DND-41 (cell line): ENCODE results near the gene GPATCH8.

ENCODE experiments used
- EZH2 ChIP-seq: IDR thresholded peaks from 3 replicates; pipeline ENCODE4 v1.6.1; 2012; ENCODE audit warnings: borderline replicate concordance, low read depth, mild to moderate bottlenecking, moderate library complexity, low read length, inconsistent platforms; ENCODE audit not compliant: severe bottlenecking
- TF ChIP-seq, protein P1 (sequence below): IDR thresholded peaks from 2 replicates; pipeline ENCODE4 v1.5.1; 2012; ENCODE audit warnings: borderline replicate concordance, low read length, moderate library complexity, mild to moderate bottlenecking; ENCODE audit not compliant: poor library complexity, severe bottlenecking; ENCODE audit errors: extremely low read depth

DNA sequence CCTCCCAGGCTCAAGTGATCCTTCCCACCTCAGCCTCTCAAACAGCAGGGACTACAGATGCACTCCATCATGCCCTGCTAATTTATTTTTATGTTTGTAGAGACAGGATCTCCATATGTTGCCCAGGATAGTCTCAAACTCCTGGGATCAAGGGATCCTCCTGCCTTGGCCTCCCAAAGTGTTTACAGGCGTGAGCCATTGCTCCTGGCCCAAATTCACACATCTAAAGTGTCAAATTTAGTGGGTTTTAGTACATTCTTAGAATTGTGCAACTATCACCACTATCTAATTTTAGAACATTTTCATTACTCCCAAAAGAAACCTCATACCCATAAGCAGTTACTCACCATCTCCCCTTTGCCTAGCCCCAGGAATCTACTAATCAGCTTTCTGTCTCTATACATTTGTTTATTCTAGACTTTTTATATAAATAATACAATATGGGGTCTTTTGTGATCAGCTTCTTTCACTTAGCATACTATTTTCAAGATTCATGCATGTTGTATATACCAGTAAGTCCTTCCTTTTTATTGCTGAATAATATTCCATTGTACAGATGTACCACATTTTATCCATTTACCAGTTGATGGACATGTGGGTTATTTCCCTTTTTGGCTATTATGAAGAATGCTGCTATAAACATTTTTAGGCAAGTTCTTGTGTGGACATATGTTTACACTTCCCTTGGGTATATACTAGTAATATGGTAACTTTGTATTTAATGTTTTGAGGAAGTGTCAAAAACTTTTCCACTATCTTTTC is 88.6 kb downstream of the GPATCH8 start:
- TF ChIP-seq, protein P1, sequence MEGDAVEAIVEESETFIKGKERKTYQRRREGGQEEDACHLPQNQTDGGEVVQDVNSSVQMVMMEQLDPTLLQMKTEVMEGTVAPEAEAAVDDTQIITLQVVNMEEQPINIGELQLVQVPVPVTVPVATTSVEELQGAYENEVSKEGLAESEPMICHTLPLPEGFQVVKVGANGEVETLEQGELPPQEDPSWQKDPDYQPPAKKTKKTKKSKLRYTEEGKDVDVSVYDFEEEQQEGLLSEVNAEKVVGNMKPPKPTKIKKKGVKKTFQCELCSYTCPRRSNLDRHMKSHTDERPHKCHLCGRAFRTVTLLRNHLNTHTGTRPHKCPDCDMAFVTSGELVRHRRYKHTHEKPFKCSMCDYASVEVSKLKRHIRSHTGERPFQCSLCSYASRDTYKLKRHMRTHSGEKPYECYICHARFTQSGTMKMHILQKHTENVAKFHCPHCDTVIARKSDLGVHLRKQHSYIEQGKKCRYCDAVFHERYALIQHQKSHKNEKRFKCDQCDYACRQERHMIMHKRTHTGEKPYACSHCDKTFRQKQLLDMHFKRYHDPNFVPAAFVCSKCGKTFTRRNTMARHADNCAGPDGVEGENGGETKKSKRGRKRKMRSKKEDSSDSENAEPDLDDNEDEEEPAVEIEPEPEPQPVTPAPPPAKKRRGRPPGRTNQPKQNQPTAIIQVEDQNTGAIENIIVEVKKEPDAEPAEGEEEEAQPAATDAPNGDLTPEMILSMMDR: no peak
- no peak for TF ChIP-seq EZH2
